DMS53 treated with DMSO at 0.1 percent for 48 hours (cell line): ENCODE measurements around the gene ULK3.
"Not testable (repeated sequence)": the region's sequence is repeated elsewhere in the genome, so short reads cannot be mapped to it uniquely, and the experiment has no call there.

Experiments used
- DNase-seq: peaks from one replicate; lab custom pipeline; 2025; ENCODE audit not compliant: unreplicated experiment; lab: John Stamatoyannopoulos, UW

The ULK3 gene, protein sequence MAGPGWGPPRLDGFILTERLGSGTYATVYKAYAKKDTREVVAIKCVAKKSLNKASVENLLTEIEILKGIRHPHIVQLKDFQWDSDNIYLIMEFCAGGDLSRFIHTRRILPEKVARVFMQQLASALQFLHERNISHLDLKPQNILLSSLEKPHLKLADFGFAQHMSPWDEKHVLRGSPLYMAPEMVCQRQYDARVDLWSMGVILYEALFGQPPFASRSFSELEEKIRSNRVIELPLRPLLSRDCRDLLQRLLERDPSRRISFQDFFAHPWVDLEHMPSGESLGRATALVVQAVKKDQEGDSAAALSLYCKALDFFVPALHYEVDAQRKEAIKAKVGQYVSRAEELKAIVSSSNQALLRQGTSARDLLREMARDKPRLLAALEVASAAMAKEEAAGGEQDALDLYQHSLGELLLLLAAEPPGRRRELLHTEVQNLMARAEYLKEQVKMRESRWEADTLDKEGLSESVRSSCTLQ

DNA sequence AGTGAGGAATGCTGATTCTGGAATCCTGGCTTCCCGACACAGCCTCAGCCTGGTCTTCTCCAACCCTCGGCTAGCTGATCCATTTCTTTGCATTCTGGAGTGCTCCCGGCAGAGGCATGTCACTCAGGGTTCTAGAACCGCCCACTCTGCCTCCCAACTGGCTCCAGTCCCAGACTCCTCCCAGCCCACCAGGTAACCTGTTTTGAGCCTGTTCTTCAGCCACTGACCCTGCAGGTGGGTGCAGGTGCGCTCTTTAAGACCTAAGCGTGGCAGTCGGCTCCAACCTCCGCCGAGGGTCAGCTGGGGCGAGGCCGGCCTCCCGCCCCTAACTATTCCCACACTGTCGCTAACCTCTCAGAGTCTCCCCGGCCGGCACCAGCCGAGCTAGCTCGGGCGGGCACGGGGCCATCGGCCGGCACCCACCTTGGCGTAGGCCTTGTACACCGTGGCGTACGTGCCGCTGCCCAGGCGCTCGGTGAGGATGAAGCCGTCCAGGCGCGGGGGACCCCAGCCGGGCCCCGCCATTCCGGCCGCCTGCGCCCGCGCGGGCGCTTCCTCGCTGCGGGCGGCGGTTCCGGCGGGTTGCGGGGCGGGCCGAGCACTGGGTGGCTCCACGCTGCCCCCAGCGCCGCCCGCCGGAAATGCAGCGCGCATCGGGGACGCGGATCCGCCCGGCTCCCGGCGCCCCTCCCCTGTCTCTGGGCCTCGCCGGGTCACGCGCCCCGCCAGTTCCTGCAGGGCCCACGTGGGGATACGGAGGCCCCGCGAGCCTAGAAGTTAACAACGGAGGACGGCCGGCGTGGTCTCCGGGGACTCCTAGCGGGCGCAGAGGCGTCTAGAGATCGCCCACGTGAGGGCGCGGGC, at the start of gene ULK3:
Gene ULK3, minus strand, starts transcription at position 576 of the 864 bp plus-strand sequence. Its CDS starts 51 bp downstream, at position 525.
- DNase-seq, result peak; percentile 90

DNA sequence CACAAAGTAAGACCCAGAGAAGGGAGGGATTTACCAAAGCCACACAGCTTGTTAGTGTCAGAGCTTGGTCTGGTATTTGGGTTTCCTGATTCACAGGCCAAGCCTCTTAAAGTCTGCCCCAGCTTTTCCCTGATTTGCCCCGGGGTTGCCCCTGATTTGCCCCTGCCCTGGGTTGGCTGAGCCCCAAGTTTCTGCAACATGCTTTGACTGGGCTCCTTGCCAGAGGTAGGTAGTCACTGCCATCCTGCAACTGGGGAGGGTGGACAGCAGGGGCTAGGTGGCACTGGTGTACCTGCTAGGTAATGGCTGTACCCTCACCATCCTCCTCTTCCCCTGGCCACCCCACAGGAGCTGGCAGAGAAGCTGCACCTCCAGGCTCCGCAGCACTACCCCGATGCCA, 49.4 kb upstream of the ULK3 start:
- no peak for DNase-seq

DNA sequence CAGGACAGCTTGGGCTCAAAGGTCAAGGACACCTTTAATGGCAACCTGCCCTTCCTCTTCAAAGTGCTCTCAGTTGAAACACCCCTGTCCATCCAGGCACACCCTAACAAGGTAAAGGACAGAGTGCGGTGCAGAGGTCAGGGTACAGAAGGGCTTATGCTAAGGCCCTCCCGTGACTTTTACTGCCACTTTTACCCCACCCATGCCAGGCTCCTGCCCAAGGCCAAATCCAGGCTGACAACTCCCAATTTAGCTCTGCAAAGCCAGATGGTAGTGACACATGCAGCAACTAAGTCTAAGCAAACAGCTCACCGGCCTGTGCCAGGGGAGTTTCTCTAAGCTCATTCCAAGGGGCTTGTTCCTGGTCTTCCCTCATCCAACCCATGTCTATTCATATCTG, 48.5 kb upstream of the ULK3 start:
- DNase-seq, result no peak

DNA sequence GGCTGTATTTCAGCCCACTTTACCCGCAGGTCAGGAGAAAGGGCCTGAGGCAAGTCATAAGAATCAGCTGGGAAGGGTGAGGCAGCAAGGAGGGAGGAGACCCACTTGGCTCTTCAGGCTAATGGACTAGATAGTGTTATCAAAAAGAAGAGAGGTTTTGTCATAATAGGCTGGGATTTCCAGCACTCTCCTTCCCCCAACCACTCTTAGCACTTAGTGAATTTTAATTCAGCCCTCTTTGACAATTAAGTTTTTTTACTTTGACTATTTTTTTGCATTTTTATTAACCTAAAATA, 47.7 kb upstream of the ULK3 start:
- DNase-seq, result no peak

DNA sequence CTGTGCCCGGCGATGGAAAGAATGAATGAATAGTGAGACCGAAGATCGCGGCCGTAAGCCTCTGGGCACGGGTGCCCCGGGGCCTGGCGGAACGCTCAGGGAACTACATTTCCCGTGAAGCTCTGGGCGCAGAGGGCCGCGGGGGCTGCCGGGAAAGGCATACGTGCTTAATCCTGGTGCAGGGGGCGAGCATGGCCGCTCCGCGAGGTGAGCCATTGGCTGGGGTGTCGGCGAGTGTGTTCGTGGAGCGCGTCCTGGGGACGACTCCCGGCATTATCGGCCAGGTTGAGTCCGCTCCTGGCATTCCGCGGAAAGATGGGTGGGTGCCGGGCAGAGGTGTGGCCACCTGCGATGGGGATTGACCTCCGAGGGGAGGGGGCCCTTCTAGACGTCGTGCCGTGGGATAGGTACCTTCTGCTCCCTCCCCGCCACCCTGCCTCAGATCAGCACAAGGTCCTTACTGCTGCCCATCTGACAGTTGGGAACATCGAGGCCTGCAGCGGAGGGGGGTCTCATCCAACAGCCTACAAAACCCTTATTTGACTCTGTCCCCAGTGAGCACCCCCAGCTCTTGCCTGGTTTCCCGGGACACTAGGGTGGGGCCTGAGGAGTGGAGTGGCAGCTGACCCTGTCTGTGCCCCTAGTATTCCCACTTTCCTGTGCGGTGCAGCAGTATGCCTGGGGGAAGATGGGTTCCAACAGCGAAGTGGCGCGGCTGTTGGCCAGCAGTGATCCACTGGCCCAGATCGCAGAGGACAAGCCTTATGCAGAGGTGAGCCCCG, 47.1 kb upstream of the ULK3 start, which contains the start of gene MPI:
Gene MPI, plus strand, starts transcription at position 160 of the 782 bp plus-strand sequence. Its CDS starts 32 bp downstream, at position 192.
- peak; percentile 31 for DNase-seq

DNA sequence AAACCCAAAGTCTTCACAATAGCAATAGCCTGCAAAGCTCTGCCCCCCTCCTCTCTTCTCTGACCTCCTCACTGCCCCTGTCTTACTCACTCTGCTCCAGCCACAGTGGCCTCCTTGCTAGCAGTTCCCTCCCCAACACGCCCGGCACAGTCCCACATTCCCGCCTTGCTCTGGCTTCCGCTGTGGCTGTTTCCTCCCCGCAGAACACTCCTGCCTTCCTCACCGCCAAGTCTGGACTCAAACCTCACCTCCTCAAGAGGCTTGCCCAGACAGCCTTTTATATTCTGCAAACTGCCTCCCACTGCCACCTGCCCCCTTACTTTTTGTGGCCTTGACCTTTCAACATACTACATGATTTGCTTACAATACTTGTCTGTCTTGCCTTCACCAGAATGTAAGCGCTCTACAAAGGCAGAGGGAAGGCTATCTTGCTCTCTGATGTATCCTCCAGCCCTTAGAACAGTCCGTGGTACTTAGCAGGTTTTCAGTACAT, 46.5 kb upstream of the ULK3 start:
- no peak for DNase-seq

DNA sequence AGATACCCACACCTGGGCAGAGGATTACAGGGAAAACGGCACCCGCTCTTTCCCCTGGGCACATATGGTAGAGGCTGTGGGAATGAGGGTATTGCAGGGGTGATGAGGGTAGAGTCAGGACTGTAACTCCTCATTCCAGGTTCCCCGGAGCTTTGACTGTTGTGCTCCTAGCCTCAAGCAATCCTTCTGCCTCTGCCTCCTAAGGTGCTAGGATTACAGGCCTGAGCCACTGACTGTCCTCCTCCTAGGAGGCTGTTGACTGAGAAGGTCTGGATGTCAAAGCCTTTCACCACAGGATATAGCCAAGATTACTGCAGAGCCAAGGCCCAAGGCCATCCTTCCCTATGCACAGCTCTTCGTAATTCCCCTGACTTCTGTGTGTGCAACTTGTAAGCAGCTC, 45.8 kb upstream of the ULK3 start:
- DNase-seq, result no peak

DNA sequence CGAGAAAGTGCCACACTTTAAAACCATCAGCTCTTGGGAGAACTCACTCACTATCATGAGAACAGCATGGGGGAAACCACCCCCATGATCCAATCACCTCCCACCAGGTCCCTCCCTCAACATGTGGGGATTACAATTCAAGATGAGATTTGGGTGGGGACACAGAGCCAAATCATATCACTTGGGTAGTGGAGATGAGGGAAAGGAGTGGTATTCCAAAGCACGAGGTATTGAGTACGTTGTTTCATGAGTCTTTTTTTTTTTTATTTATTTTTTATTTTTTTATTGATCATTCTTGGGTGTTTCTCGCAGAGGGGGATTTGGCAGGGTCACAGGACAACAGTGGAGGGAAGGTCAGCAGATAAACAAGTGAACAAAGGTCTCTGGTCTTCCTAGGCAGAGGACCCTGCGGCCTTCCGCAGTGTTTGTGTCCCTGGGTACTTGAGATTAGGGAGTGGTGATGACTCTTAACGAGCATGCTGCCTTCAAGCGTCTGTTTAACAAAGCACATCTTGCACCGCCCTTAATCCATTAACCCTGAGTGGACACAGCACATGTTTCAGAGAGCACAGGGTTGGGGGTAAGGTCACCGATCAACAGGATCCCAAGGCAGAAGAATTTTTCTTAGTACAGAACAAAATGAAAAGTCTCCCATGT, 44.7 kb upstream of the ULK3 start:
- not testable (repeated sequence) for DNase-seq

DNA sequence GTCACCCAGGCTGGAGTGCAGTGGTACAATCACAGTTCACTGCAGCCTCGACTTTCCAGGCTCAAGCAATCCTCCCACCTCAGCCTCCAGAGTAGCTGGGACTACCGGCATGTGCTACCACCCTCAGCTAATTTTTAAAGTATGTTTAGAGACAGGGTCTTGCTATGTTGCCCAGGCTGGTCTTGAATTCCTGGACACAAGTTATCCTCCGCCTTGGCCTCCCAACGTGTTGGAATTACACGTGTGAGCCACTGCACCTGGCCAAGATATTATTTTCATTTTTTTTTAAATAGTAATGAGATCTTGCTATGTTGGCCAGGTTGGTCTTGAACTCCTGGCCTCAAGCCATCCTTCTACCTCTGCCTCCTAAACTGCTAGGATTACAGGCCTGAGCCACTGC, 42.5 kb upstream of the ULK3 start:
- DNase-seq, result no peak

DNA sequence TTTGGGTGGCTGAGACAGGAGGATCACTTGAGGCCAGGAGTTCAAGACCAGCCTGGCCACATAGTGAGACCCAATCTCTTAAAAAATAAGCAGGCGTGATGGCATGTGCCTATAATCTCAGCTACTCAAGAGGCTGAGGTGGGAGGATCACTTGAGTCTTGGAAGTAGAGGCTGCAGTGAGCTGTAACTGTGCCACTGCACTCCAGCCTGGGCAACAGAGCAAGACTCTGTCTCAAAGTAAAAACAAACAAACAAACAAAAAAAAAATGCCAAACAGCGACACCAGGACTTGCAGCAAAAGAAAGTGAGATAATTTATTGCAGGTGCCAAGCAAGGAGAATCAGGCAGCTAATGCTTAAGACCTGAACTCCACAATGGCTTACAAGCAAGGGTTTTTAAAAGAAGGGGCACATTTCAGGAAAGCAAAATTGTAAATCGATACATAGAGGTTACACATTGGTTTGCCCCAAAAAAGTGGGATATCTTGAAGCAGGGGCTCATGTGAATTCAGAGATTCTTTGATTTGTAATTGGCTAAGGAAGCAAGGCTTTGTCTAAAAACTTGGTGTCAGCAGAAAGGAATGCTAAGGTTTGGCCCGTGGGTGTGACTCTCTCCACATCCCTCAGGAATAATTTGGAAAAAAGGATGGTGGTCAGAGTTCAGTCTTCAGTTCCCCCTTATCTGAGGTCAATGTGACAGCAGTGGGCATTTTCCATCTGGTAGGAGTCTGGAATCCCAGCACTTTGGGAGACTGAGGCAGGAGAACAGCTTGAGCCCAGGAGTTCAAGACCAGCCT, 41.7 kb upstream of the ULK3 start:
- DNase-seq, result no peak

DNA sequence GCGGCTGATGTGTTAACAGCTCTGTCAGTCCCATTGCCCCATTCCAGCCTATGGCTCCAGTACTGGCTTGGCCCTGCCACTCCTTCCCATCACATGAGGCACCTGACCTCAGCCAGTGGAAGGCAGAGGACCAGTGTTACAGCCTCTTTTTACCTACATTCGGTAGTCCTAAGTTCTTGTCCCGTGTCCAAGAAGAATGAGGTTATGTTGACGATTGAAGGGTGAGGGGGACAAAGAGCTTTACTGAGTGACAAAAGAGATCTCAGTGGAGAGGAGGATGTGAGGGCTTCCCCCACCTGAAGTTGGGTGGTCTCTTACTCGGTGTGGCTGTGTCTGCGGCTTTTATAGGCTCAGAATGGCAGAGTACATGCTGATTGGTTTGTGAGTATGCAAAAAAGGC, 39.6 kb upstream of the ULK3 start:
- DNase-seq, result no peak

DNA sequence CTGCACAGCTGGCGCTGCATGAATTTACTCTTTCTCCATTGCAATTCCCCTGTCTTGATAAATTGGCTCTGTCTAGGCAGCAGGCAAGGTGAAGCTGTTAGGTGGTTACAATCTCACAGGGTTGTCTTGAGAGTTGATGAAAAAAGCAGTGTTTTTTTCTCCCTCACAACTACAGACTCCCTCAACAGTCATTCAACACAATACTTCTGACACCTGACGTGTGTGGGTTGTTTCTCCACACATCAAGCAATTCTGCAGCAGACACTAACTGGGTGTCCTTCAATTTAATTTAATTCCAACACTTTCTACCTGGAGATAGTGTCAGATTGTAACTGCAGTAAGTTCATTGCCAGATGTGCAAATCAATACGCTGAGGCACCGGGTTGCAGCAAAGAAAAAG, 35.3 kb upstream of the ULK3 start:
- no peak for DNase-seq

DNA sequence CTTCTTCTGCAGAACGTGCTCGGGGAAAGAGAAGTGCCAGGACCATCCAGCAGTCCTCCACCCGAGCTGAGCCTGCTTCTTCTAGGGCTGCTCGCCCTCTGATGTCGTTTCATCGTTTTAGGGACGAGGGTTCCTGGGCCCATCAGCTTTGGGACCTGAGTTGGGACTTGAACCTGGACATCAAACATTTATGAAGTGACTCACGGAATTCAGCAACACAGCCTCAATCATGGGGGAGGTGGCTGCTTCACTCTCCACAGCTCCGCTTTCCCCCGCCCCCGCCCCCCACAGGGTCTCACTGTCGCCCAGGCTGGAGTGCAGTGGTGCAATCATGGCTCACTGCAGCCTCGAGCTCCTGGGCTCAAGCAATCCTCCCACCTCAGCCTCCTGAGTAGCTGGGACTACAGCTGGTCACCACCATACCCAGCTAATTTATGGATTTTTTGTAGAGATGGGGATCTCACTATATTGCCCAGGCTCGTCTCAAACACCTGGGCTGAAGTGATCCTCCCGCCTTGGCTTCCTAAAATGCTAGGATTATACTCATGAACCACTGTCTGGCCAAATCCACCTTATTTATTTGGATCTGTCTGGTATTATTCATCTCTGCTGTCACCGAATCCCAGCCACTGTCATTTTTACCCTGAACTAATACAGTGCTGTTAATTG, 30.9 kb upstream of the ULK3 start:
- no peak for DNase-seq

DNA sequence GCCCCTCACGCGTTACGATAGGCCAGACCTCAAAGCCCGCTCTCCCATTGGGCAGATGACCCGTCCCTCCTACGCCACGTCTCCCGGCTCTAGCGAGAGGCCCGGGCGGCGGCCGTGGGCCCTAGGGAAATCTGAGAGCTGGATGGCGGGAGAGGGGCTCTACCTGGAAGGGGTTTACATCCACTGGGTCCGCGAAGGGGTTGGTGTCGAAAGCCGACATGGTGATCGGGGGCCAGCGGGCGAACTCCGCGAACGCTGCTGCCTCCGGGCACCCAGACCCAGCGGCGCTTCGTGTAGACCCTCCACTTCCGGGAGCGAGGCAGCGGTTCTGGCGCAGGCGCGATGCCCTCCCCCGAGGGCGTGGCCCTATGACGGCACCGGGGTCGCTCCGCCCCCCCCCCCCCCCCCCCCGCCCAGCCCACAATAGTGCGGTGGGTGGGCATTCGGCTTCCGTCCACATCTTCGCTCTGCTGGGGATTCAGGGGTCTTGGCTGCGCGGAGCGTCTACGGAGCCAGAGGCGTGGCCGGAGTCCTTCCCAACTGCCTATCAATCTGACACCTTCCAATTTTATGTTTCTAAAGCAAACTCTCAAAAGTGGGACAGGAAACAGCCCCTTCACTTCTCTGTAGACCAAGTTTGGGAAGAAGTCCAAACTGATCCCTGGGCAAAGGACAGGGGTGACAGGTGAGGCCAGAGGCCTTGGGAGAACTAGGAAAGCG, 30.2 kb upstream of the ULK3 start, which contains the start of gene SCAMP2:
Gene SCAMP2, minus strand, starts transcription at position 330 of the 720 bp plus-strand sequence. Its CDS starts 110 bp downstream, at position 220.
- DNase-seq, result peak; percentile 82

DNA sequence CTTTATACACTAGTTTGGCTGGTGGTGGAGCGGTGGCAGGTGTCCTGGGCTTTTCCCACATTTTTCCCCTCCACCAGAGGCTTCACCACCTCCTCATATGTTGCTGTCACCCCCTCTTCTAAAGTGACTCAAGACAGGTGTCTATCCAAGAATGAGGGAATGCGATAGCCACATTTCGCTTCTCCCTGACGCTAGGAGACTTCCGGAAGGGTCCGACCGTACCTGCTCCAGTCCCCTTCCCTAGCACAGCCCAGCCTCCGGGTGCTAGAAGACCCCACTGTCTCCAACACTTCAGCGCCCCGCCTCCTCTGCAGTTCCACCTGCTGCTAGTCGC, 29.7 kb upstream of the ULK3 start:
- no peak for DNase-seq

DNA sequence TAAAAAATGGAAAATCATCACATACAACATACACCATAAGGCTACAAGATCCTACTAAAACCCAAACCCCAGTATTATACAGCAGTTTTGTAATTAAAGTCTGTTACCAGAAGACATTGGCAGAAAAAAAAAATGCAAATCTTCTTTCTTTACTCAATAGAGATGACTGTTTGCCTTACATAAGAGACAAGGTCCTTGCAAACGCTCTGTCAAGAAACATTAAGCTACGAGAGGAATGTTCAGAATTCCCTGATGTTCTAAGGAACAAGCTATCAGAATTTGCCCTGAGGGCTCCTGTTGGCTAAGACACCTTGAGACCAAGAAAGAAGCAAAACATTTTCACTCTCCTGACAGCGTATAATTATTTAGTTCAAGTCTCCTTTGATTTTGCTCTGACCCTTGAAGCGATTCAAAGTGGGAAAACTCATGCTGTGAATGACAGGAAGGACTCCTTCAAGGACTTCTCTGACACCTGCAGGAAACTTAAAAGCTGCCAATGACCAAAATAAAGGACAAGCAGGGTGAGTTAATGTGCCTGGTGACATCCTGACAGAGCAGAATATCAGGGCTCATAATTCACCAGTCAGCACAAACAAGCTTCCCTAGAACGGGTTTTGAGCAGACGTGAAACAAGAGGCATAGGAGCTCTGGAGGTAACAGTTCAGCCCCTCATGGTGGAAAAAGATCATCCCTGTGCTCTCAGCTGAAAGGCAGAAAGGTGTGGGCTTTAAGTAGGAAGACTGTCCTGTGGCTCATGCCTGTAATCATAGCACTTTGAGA, 27.7 kb upstream of the ULK3 start:
- no peak for DNase-seq

DNA sequence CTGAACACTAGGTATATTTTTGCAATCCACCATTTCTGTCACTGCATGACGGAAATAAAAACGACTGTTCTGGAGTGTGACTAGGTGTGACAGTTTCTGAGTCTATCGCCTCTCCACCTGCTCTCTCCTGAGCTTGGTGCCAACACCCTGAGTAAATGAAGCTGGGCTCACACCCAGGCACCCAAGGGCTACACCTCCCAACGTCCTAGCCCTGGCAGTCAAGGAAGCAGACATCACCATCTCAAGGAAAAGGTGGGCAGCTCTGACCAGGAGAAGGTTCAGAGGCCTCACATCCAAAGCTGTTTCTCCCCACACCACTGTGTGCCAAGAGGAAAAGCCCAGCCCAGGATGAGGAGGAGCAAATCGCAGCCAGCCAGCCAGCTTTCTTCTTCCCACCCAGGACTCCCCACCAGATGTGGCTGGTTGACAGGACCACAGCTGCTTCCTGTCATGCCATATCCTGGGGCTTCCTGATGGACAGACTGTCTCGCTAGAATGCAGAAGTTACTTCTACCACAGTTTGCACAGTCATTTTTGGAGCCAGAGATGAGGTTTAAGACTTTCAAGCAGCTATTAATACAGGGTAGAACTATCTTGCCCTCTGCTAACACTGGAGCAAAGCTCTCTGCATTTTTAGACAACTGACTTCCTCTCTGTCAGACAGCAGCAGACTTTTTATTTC, 26.9 kb upstream of the ULK3 start:
- no peak for DNase-seq
